ENCODE data around the gene PARN. TPM values are rescaled to one million over a fixed set of nuclear protein-coding genes. Genes with fewer than 3 reads are reported as not detected.
"Not testable (repeated sequence)": the region's sequence is repeated elsewhere in the genome, so short reads cannot be mapped to it uniquely, and the experiment has no call there.

The PARN gene
- total RNA-seq, 4 donors from 2014 or later = 34.1 to 50.0 (median 40.3) TPM

DNA sequence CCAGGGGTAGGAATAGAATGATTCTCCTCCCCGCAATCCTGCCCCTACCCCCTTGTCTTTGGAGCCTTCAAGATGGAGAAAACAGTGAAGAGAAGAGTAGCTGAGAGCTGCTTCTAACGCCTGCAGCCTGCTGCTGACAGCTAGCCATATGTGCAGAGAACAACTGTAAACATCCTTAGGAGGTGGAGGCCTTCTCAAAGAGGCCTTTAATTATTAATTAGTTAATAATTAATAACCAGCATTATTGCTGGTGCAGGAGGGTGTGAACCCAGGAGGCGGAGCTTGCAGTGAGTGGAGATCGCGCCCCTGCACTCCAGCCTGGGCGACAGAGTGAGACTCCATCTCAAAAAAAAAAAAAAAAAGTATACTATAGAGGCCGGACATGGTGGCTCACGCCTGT lies 11.1 kb upstream of the PARN start:
- TF ChIP-seq, protein P1, sequence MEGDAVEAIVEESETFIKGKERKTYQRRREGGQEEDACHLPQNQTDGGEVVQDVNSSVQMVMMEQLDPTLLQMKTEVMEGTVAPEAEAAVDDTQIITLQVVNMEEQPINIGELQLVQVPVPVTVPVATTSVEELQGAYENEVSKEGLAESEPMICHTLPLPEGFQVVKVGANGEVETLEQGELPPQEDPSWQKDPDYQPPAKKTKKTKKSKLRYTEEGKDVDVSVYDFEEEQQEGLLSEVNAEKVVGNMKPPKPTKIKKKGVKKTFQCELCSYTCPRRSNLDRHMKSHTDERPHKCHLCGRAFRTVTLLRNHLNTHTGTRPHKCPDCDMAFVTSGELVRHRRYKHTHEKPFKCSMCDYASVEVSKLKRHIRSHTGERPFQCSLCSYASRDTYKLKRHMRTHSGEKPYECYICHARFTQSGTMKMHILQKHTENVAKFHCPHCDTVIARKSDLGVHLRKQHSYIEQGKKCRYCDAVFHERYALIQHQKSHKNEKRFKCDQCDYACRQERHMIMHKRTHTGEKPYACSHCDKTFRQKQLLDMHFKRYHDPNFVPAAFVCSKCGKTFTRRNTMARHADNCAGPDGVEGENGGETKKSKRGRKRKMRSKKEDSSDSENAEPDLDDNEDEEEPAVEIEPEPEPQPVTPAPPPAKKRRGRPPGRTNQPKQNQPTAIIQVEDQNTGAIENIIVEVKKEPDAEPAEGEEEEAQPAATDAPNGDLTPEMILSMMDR (IDR thresholded peaks at IDR 0.05) = no peak
- TF ChIP-seq POLR2A (IDR thresholded peaks at IDR 0.05) = no peak
- intact Hi-C loops (cut with DNase I; ENCODE audit: low total_unique reads) = no loop called here
- no peak overlapping the region for H3K4me3 ChIP-seq
- no peak overlapping the region for H3K27ac ChIP-seq
- H3K4me1 ChIP-seq = no peaks in the 10 kb centered on the region
- no peaks in the 10 kb centered on the region for H3K36me3 ChIP-seq
- no peaks in the 10 kb centered on the region for H3K27me3 ChIP-seq
- H3K9me3 ChIP-seq = no peaks in the 10 kb centered on the region
- no peak for DNase-seq

DNA sequence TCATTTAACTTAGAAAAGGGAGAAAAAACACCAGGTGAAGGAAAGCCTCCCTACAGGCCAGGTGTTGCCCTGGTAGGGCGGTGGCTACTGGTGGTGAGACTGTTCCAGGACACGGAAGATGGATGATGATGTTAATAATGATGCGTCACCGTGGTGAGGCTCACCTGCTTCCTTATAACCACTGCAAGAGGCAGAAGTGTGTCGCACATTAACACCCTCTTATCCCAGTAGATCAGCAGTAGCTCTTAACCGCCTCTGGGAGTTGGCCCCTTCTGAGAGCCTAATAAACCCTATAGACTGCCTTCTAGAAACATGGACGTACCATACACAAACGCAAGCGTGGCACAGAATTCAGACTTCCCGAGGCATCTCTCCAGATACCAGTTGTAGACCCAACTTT lies 10.5 kb upstream of the PARN start:
- Histone ChIP-seq H3K4me3 (no peak overlapping the region), H3K36me3 (no peaks in the 10 kb centered on the region), H3K27ac (no peak overlapping the region), H3K9me3 (no peaks in the 10 kb centered on the region), H3K27me3 (no peaks in the 10 kb centered on the region), H3K4me1 (no peaks in the 10 kb centered on the region)
- intact Hi-C loops (cut with DNase I; ENCODE audit: low total_unique reads) = no loop called here
- no peak for DNase-seq
- TF ChIP-seq, protein P1 (IDR thresholded peaks at IDR 0.05) = no peak
- no peak for TF ChIP-seq POLR2A (IDR thresholded peaks at IDR 0.05)

DNA sequence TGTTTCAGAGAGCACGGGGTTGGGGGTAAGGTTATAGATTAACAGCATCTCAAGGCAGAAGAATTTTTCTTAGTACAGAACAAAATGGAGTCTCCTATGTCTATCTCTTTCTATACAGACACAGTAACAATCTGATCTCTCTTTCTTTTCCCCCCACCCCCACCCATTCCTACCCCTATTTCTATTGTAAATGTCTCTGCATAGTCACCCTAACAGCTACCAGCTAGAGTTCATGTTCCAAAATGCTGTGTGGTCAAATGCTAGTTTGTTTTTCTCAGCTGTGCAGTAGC lies 6.8 kb upstream of the PARN start:
- not testable (repeated sequence) for H3K4me1 ChIP-seq, H3K27ac ChIP-seq

DNA sequence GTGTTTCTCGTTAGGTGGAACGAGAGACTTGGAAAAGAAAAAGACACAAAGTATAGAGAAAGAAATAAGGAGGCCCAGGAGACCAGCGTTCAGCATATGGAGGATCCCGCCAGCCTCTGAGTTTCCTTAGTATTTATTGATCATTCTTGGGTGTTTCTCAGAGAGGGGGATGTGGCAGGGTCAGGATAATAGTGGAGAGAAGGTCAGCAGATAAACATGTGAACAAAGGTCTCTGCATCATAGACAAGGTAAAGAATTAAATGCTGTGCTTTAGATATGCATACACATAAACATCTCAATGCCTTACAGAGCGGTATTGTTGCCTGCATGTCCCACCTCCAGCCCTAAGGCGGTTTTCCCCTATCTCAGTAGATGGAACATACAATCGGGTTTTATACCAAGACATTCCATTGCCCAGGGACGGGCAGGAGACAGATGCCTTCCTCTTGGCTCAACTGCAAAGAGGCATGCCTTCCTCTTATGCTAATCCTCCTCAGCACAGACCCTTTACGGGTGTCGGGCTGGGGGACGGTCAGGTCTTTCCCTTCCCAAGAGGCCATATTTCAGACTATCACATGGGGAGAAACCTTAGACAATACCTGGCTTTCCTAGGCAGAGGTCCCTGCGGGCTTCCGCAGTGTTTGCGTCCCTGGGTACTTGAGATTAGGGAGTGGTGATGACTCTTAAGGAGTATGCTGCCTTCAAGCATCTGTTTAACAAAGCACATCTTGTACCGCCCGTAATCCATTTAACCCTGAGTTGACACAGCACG lies 6.3 kb upstream of the PARN start:
- H3K27ac ChIP-seq; DNase-seq; H3K4me3 ChIP-seq; H3K36me3 ChIP-seq; H3K4me1 ChIP-seq; intact Hi-C loops (cut with DNase I; ENCODE audit: low total_unique reads); H3K27me3 ChIP-seq; H3K9me3 ChIP-seq: not testable (repeated sequence)

More for the DNA sequence above, 6.8 kb upstream of the PARN start:
- intact Hi-C loops (cut with DNase I; ENCODE audit: low total_unique reads); H3K4me3 ChIP-seq; H3K36me3 ChIP-seq; H3K27me3 ChIP-seq; H3K9me3 ChIP-seq; DNase-seq: not testable (repeated sequence)

DNA sequence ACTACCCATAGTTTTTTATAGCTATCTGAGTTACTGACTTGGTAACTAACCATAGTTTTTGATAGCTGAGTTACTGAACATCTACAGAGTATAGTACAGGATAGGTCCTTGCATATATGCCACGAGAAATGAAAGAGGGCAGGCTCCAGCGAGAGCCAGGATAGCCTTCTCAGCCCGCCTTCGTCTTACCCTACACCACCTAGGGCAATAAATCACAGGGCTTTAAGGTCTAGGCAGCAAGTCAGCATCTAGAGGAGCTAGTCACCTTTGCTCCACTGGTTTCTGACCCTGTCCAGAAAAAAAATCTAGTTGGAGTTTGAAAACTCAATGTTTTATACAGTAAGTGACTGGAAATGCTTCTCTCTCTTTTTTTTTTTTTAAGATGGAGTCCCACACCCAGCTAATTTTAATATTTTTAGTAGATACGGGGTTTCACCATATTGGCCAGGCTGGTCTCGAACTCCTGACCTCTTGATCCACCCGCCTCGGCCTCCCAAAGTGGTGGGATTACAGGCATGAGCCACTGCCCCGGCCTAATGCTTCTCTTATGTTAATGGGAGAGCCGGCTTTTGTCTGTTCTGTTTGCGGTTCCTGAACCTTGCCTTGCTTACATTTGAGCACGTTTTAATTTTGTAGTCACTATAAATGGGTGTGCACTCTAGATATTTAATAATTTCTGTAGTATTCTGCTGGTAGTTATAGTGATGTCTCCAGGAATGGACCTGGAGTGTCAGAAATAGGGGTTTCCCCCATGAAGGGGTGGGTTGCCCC lies 5.5 kb upstream of the PARN start:
- TF ChIP-seq, protein P1 (IDR thresholded peaks at IDR 0.05) = no peak
- TF ChIP-seq POLR2A (IDR thresholded peaks at IDR 0.05) = no peak
- intact Hi-C loops (cut with DNase I; ENCODE audit: low total_unique reads) = no loop called here

DNA sequence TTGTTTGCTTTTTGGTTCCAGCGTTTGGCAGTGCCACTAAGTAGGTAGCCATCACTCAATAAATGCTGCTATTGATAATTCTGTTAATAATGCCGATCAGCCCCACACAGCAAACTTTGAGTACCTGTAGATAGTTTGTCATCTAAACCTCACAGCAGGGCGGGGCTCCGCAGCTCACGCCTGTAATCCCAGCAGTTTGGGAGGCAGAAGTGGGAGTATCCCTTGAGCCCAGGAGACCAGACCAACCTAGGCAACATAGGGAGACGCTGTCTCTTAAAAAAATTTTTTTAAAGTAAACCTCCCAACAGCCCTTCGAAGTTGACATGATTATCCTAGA lies 4.3 kb upstream of the PARN start:
- H3K36me3 ChIP-seq = no peaks in the 10 kb centered on the region
- no peak for TF ChIP-seq POLR2A (IDR thresholded peaks at IDR 0.05)
- TF ChIP-seq, protein P1 (IDR thresholded peaks at IDR 0.05) = no peak
- intact Hi-C loops (cut with DNase I; ENCODE audit: low total_unique reads) = no loop called here
- H3K4me3 ChIP-seq = peak overlapping the region in 1 of 2 donors; percentile 94
- no peak for DNase-seq
- no peaks in the 10 kb centered on the region for H3K9me3 ChIP-seq
- no peaks in the 10 kb centered on the region for H3K27me3 ChIP-seq
- no peak overlapping the region for H3K27ac ChIP-seq
- peaks cover 5 to 9% of the 10 kb centered on the region in 2 donors for H3K4me1 ChIP-seq

More for the DNA sequence above, 5.5 kb upstream of the PARN start:
- H3K4me3 ChIP-seq = no peak overlapping the region
- peaks cover 5 to 8% of the 10 kb centered on the region in 2 donors for H3K4me1 ChIP-seq
- no peaks in the 10 kb centered on the region for H3K36me3 ChIP-seq
- DNase-seq = no peak
- H3K27ac ChIP-seq = no peak overlapping the region
- no peaks in the 10 kb centered on the region for H3K27me3 ChIP-seq
- no peaks in the 10 kb centered on the region for H3K9me3 ChIP-seq
